GM21447 (cell line): ENCODE results near the gene ANO1.

Source experiments
- ATAC-seq: cut with Tn5 transposase; IDR thresholded peaks from one replicate; pipeline ENCODE4 v1.9.1; 2021; ENCODE audit not compliant: unreplicated experiment

ANO1 gene

DNA sequence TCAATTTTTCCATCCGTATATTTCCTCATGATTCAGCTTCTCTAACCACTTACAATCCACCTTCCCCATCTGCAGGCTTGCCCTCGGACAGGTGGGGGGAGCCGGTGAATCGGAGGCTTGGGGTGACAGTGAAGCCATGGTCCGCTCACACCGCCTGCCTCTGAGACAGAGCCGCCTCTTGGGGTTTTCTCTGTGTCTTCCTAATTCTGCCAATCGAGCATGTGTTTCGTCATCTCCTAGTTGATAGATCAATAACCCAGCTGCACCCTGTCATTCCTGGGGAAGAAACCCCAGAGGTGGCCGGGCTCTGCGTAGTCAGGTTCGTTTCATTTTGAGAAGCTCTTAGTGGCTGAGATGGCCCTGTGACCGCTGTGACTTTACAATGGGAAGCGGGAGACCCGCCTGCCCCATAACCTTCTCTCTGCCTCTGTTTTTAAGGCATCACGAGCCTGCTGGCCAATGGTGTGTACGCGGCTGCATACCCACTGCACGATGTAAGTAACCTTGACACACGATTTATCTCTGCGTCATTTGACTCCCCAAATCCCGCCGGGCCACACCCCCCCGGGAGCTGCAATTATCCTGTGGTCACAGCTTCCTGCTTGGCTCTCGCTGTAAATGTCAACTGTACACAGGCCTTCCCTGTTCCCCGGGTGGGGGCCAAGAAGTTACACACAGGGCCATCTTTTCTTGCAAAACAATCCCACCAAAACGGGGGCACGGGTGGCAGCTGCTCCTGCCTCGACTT is 33.3 kb downstream of the ANO1 start:
- ATAC-seq, result no peak

DNA sequence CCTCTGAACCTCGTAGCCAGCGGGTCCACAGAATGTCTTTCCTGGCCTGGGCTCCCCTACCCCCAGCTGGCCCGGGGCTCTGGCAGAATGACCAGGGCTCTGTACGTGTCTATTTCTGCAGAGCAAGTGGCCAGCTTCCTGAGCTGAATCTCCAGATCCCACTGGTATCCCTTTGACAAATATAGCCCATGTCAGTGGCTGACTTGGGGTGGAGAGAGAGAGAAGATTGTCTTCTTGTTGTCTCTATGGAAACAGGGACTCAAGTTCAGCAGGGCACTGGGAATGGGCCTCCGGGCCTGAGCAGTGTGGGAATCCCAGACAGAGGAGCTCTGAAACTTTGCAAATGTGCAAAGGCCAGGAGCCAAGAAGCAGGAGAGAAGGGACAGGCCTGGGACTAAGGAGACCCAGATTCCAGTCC is 33.9 kb downstream of the ANO1 start:
- no peak for ATAC-seq

DNA sequence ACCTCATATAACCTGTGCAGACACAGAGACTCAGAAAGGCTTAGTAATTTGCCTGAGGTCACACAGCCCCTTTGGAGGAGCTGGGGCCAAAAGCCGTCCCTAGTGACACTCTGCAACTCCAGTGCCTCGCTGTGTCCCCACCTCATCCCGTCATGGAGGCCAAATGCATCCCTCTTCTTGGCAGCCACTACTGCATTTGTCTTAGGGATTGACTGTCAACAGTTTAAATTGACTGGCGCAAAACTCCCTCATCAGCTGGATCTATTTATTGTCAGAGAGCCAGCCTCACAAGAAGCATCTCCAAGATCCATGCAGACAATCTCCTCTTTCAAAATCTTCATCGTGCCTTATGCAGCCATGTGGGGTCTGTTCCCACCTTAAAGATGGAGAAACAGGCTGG is 35.7 kb downstream of the ANO1 start:
- no peak for ATAC-seq

DNA sequence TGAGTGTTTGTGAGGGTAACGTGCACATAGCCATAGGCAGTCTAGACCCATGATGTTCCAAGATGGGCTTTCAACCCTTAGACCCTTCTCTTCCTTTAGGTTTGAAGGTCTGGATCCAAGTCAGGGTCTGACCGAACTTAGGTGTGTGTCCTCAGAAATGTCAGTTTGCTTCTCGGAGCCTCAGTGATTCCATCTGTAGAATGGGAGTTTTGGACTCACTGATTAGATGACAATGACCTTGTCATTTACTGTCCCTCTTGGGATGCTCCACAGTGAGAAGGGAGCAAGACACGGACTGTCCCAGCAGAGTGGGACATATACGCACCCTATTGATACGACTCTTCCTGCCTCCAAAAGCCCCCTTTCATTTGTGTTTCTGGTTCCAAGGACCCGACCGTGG is 37.7 kb downstream of the ANO1 start:
- no peak for ATAC-seq

DNA sequence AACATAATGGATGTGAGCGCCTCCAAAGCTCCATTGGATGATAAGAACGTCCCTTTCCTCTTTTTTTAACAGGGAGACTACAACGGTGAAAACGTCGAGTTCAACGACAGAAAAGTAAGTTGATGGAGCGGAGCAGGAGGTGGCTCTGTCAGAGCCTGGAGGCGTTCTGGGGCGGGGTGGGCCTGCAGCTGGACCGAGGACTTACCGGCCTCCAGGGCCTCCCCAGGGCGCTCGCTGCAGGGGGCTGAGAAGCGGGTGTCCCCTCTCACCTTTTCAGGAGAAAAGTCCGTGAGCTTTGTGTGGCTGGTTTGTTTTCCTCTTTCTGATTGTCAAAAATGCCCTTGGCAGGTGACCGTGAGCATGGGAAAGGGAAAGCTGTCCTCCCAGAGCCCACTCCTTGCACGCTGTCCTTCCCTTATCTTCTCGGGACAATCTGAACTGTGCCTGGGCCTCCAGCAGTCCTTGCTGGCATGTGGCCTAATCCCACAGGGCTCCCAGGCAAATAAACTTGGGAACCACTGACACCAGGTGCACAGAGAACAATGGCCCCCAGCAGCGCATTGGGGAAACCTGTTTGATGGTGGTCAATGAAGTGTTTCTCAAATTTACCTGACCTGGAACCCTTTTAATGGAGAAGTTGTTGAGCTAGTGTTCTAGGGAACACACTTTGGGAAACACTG is 38.4 kb downstream of the ANO1 start:
- no peak for ATAC-seq

DNA sequence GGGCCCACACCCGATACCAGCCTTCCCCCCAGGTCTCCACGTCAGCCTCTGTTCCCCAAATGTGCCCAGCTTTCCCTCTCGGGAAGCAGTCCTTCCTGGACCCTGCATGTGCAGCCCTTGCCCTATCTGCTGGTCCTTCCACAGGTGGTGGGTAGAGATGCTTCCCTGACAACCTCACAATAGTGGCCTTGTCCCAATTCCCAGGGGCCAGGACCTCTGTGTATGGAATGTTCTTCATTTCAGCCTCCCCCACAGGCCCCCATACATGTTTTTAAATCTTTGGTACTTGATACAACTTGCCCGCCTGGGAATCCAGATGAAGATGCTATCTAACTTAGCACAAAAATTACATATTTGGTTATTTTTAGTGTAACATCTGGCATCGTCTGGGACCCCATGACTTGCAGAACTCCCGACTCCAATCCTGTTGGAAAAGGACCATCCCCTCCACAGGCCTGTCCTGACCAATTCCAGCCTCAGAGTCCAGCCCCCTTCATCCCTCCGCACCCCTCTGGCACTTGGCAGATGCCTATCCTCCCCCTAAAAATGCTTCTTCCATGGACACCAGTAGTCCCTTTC is 39.5 kb downstream of the ANO1 start:
- no peak for ATAC-seq

DNA sequence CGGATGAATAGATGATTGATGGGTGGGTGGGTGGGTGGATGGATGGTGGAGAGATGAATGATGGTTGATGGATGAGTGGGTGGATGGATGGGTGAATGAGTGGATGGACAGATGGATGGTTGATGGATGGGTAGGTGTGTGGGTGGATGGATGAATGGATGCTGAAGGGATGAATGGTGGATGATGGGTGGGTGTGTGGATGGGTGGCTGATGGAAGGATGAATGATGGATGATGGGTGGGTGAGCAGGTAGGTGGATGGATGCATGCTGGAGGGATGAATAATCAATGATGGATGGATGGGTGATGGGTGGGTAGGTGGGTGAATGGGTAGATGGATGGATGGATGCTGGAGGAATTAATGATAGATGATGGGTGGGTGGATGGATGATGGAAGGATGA is 40.5 kb downstream of the ANO1 start:
- no peak for ATAC-seq

DNA sequence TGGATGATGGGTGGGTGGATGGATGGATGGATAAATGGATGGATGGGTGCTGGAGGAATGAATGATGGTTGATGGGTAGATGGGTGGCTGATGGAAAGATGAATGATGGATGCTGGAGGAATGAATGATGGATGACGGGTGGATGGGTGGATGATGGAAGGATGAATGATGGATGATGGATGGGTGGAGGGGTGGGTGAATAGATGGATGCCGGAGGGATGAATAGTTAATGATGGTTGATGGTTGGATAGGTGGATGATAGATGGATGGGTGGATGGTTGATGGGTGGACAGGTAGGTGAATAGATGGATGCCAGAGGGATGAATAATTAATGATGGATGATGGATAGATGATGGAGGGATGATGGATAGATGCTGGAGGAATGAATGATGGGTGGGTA is 41.4 kb downstream of the ANO1 start:
- no peak for ATAC-seq

DNA sequence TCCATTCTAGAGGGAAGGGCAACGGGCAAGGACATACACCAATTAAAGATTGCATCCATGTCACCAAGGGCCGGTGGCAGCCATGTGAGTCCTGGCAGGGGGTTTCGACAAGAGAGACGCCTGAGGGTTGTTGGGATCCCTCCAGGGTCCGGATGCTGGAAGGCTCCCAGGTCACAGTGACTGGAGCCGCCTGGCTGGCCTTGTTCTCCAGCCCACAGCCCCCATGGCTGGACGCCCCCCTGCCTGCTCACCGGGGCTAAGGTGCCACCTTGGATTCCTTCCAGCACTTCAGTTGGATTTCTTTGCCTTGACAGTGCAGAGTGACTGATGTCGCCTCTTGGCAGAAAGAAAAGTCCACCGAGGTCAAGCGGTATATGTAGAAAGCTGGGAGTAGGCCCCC is 42.6 kb downstream of the ANO1 start:
- ATAC-seq, result no peak

DNA sequence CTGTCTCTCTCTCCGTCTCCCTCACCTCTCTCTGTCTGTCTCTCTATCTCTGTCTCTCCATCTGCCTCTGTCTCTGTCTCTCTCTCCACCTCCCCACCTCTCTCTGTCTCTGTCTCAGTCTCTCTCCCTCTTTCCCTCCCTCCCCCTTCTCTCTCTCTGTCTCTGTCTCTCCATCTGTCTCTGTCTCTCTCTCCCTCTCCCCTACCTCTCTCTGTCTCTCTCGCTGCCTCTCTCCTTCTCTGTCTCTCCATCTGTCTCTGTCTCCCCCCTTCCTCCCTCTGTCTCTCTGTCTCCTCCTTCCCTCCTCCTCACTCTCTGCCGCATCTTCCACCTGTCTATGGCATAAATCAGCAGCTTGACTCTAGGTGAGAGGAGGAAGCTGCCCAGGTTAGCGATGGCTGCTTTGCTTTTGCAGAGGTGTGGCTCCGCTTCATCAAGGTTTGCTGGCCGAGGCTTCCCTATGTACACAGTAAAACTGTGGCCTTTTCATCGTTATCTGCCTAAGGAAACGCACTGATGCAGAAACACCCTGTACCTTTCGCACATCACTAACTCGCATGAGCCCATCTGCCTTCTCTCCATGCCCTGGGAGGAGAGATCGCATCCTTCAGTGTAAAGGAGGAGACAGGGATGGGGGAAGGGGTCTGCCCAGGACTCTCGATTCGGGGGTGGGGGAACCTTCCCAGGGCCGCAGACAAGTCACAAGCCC is 44.5 kb downstream of the ANO1 start:
- ATAC-seq, result no peak

DNA sequence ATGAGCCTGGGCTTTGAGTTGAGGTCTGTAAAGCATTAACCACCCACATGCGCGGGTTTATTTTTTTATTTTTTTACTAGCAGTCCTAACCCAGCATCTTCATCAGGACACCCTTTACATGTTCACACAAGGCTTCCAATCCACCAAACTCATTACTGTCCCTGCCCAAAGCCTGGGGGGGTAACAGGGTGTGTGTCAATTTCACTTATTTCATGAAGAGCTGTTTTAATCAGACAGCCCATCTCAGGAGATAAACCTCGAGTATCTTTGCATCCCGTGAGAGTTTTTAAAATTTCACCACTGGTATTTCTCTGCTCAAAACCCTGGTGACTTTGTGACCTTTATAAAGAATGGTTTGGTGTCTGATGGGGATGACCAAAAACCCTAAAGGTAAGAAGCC is 45.6 kb downstream of the ANO1 start:
- ATAC-seq, result no peak

DNA sequence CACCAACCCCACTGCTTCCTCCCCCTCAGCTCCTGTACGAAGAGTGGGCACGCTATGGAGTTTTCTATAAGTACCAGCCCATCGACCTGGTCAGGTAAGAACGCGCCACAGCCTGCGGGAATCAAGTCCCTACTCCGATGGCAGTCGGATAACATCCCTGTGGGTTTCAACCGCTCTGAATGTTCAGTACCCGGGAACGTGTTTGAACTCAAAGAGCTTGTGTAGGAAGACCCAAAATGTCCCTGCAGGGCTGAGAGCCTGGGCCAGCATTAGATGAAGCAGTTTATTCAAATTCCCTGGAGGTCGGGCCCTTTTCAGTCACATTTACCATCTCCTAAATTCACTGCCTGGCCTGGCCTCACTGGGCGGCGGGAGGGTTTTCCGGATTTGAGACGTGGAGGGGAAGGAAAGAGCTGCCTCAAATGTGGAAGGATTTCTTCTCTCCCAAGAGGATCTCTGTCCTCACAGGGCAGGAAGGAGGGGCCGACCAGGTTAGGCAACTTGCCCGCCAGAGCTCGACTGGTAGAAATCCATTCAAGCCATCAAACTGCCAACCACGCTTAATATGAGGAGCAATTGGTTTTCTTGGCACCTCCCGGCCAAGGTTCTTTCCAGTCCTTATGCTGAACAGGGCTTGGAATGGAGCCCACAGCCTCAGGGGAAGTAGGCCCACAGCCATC is 46.3 kb downstream of the ANO1 start:
- no peak for ATAC-seq

DNA sequence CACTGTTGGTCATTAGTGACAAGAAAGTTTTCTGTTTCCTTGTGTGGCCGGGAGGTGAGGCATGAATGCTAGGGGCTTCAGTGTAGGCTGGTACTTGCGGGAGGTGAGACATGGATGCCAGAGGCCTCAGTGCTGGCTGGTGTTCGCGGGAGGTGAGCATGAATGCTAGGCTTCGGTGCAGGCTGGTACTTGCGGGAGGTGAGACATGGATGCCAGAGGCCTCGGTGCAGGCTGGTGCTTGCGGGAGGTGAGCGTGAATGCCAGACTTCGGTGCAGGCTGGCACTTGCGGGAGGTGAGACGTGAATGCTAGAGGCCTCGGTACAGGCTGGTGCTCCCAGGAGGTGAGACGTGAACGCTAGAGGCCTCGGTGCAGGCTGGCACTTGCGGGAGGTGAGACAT is 48.4 kb downstream of the ANO1 start:
- no peak for ATAC-seq

DNA sequence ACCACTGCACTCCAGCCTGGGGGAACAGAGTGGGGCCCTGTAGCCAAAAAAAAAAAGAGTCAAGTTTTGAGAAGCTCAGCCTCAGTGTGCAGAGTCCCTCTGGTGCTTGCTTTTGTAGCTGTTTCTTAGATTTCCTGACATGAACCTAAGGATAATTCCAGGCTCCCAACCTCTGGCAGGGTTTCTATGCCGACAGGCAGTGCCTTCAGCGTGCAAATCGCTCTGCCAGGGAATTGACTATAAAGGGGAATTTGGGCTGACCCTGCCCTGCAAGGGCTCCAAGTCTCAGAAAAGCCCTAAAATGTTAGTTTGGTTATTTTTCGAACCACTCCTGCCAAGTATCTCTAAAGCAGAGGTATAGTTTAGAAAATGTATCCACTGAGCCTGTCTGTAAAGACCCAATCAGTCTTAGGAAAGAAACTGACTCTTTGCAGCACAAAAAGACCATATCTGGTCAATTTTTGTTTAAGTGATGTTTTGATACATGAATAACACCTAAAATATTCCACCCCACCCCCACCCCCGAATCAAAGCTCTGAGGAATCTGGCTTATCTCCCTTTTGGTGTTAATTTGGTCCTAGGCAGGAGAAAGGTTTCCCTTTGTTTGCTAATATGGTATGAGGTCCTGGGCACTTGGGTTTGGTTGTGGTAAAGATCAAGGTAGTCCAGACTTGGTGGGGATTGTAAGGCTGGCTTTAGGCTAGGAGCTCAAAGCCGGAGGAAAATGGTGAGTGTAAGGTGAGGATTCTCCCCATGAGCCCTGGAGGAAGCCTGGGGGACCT is 49.7 kb downstream of the ANO1 start:
- no peak for ATAC-seq

DNA sequence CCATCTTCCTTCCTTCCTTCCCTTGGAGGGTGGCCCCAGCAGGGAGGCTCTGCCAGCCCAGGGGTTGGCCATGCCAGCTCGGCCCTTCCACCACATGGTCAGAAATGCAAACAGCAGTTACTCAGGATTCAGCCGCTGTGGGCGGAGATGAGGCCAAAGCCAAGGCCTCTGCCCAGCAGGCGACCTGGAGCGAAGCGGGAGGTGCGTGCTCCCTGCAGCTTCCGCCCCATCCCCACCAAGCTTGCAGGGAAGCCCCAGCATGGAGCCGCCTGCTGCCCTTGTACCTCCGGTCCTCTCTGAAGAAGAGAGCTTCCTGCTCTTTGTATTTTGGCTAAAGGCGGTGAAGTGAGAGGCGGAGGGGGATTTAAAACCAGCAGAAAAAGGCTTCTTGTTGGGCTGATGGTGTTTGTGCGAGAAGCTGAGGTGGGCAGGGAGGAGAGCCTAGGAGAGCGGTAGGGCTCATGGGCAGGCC is 50.4 kb downstream of the ANO1 start:
- ATAC-seq, result no peak

DNA sequence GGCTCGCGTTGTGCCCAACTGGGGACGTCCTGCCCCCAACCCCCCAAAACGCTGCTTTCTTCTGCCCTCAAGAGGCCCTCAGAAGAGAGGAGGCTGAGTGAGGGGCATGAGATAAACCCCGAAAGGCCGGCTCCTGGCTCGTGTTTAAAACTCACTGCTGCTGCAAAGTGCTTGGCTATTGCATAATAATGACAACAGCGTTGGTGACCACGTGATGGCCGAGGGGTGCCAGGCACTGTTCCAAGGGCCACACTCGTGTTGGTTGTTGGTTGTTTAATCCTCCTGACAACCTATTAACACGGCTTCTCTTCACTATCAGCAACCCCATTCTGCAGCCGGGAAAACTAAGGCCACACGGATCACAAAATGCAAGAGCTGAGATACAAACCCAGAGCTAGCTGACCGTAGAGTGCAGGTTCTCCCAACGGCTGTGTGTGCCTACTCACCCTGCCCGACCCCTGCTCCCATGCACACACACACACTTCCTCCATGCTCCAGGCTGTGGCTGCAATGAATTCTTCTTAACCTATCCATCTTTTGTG is 51.0 kb downstream of the ANO1 start:
- no peak for ATAC-seq

DNA sequence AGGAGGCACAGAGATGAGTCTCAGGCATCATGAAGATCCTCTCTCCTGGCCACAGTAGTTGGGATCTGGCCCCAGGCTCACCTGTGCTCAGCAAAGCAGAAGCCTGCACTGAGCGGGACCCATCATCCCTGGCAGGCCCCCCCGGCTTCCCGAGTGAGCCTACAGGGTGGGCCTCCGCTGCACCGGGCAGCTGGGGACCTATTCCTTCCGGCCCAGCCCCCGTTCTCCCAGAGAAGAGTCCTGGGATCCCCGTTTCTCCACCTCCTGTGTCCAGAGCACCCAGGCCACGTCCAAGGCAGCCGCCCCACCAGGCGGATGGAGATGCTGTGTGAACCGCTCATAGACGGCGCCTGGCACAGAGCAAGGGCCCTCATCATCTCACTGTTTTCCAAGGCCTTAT is 52.5 kb downstream of the ANO1 start:
- no peak for ATAC-seq

DNA sequence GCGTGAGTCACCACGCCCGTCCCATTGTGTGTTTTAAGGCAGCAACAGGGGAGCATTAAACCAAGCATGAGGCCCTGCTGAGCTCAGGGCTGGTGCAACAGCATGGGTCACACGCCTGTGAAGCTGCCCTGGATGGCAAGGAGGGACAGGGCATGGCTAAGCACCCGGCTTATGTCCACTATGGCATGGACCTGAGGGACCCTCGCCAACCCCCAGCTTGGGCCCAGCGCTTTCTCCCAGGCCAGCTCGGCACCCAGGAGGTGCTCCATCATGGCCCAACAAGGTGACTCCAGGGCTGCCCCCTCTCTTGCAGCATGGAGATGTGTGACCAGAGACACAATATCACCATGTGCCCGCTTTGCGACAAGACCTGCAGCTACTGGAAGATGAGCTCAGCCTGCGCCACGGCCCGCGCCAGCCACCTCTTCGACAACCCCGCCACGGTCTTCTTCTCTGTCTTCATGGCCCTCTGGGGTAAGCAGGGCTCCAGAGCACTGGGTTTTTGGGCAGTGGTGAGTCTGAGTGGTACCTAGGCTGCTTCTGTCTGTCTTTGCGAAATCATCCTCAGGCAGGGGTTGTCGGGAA is 53.6 kb downstream of the ANO1 start:
- ATAC-seq, result no peak

DNA sequence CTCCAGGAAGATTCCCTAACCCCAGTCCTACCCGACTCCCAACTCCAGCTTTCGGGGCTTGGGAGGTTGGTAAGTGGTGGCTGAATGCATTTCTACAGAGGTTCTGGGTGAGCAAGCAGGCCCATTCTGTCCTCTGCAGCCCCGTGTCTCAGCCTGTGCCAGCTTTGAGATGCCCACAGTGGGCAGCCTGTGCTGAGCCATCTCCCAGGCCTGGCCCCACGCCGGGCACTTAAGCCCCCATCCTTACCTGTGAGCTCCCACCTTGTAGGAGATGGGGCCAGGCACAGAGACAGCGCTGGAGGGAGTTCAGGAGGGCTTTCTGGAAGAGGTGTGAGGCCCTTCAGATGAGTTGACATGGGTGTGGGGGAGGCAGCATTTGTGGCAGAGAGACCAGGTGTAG is 54.5 kb downstream of the ANO1 start:
- ATAC-seq, result no peak
